HEK293 (cell line): ENCODE measurements around the gene CENPK.

Experiments
- TF ChIP-seq, protein P1 (sequence below): fragments of 450-650 bp; formaldehyde crosslinking; IDR thresholded peaks from 2 replicates; pipeline ENCODE4 v1.5.1; 2016; ENCODE audit warnings: missing biosample characterization, missing genetic modification characterization
- TF ChIP-seq, protein P2 (sequence below): fragments of 450-650 bp; formaldehyde crosslinking; IDR thresholded peaks from 2 replicates; pipeline ENCODE4 v1.5.1; 2017; ENCODE audit warnings: missing biosample characterization, missing genetic modification characterization

DNA sequence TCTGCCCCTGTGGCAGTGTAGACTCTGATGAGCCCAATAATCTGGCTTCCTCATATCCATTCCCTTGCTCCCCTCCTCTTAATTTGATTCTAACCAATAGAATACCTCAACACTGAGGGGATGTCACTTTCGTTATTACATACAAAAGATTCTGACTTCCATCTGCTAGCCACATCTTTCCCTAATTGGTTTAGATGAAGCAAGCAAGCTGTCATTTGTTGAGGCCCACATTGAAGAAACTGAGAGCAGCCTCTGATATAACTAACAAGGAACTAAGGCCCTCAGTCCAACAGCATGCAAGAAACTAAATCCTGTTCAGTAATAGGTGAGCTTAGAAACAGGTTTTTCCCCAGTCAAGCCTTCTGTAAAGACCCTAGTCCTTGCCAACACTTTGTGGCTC, 87.1 kb downstream of the CENPK start:
- TF ChIP-seq, protein P1, sequence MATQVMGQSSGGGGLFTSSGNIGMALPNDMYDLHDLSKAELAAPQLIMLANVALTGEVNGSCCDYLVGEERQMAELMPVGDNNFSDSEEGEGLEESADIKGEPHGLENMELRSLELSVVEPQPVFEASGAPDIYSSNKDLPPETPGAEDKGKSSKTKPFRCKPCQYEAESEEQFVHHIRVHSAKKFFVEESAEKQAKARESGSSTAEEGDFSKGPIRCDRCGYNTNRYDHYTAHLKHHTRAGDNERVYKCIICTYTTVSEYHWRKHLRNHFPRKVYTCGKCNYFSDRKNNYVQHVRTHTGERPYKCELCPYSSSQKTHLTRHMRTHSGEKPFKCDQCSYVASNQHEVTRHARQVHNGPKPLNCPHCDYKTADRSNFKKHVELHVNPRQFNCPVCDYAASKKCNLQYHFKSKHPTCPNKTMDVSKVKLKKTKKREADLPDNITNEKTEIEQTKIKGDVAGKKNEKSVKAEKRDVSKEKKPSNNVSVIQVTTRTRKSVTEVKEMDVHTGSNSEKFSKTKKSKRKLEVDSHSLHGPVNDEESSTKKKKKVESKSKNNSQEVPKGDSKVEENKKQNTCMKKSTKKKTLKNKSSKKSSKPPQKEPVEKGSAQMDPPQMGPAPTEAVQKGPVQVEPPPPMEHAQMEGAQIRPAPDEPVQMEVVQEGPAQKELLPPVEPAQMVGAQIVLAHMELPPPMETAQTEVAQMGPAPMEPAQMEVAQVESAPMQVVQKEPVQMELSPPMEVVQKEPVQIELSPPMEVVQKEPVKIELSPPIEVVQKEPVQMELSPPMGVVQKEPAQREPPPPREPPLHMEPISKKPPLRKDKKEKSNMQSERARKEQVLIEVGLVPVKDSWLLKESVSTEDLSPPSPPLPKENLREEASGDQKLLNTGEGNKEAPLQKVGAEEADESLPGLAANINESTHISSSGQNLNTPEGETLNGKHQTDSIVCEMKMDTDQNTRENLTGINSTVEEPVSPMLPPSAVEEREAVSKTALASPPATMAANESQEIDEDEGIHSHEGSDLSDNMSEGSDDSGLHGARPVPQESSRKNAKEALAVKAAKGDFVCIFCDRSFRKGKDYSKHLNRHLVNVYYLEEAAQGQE = no peak
- TF ChIP-seq, protein P2, sequence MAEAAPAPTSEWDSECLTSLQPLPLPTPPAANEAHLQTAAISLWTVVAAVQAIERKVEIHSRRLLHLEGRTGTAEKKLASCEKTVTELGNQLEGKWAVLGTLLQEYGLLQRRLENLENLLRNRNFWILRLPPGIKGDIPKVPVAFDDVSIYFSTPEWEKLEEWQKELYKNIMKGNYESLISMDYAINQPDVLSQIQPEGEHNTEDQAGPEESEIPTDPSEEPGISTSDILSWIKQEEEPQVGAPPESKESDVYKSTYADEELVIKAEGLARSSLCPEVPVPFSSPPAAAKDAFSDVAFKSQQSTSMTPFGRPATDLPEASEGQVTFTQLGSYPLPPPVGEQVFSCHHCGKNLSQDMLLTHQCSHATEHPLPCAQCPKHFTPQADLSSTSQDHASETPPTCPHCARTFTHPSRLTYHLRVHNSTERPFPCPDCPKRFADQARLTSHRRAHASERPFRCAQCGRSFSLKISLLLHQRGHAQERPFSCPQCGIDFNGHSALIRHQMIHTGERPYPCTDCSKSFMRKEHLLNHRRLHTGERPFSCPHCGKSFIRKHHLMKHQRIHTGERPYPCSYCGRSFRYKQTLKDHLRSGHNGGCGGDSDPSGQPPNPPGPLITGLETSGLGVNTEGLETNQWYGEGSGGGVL (tag by site-specific recombination) = no peak
